H1 (cell line): Measurements from ENCODE around the gene TMEM59L. TPM values are rescaled to one million over a fixed set of nuclear protein-coding genes. Genes with fewer than 3 reads are reported as not detected.

Experiments
- CTCF ChIA-PET: fragments of 300-600 bp; sonication (Branson Sonifier 250); formaldehyde crosslinking; loops from one replicate; lab custom pipeline; 2021; ENCODE audit not compliant: partially characterized antibody; lab: Charles Lee
- POLR2A ChIA-PET: fragments of 300-600 bp; sonication (Branson Sonifier 250); formaldehyde crosslinking; loops from one replicate; lab custom pipeline; 2021; ENCODE audit warnings: inconsistent platforms; ENCODE audit not compliant: partially characterized antibody; lab: Charles Lee
- DNase-seq, 2 experiments: peaks; one replicate each; pipeline versions ENCODE4 v3.0.0 to v3.0.0-alpha.2; 2010 to 2022; ENCODE audit warnings: low spot score in 2 of 2, low read depth in 1 of 2, mixed read lengths in 1 of 2
- FAIRE-seq: peaks from 2 replicates; lab custom pipeline; 2011; peaks lifted over from hg19 to GRCh38; lab: Jason Lieb, UNC
- H2AFZ ChIP-seq: 2 replicates; pipeline ENCODE4 v1.8.1; 2012; ENCODE audit warnings: low read length, inconsistent platforms
- H2AK5ac ChIP-seq: 2 replicates; pipeline ENCODE4 v1.6.1; 2013; ENCODE audit warnings: low read depth, low read length
- H2BK120ac ChIP-seq: replicated peaks from 2 replicates; pipeline ENCODE3; 2013; ENCODE audit warnings: low read depth, low read length, inconsistent platforms
- H2BK12ac ChIP-seq: 2 replicates; pipeline ENCODE4 v1.6.1; 2013; ENCODE audit warnings: low read depth, low read length
- H2BK15ac ChIP-seq: 2 replicates; pipeline ENCODE4 v1.6.1; 2013; ENCODE audit warnings: low read length
- H2BK20ac ChIP-seq: 2 replicates; pipeline ENCODE4 v1.6.1; 2013; ENCODE audit warnings: low read length
- H2BK5ac ChIP-seq: 2 replicates; pipeline ENCODE4 v1.6.1; 2013; ENCODE audit warnings: low read depth, low read length
- H3K14ac ChIP-seq: 2 replicates; pipeline ENCODE4 v1.6.1; 2013; ENCODE audit warnings: inconsistent platforms; ENCODE audit not compliant: insufficient read length
- H3K18ac ChIP-seq: 2 replicates; pipeline ENCODE4 v1.6.1; 2013; ENCODE audit warnings: low read length; ENCODE audit errors: extremely low read depth
- H3K23ac ChIP-seq: 2 replicates; pipeline ENCODE4 v1.6.1; 2013; ENCODE audit warnings: inconsistent platforms; ENCODE audit not compliant: insufficient read length
- H3K23me2 ChIP-seq: 2 replicates; pipeline ENCODE4 v1.6.1; 2013; ENCODE audit warnings: low read depth, low read length
- H3K27ac ChIP-seq: 2 replicates; pipeline ENCODE4 v1.6.1; 2011; ENCODE audit warnings: low read depth, low read length, inconsistent platforms
- H3K27me3 ChIP-seq, 4 experiments: replicated peaks in 1 of 4; 1 replicate in 1 of 4; 2 replicates in 3 of 4; pipeline versions ENCODE4 v1.6.1 to v1.8.1; 2011 to 2013; ENCODE audit warnings: low read length in 3 of 4, mild to moderate bottlenecking in 3 of 4, inconsistent platforms in 2 of 4, mixed read lengths in 2 of 4, moderate library complexity in 1 of 4; ENCODE audit not compliant: control insufficient read depth in 3 of 4, insufficient read depth in 3 of 4; ENCODE audit errors: extremely low read depth in 1 of 4
- H3K36me3 ChIP-seq, 4 experiments: 2 replicates each; pipeline versions ENCODE4 v1.6.1 to v1.8.1; 2011 to 2013; ENCODE audit warnings: mild to moderate bottlenecking in 4 of 4, low read length in 3 of 4, moderate library complexity in 2 of 4, control low read depth in 1 of 4, inconsistent platforms in 1 of 4; ENCODE audit not compliant: insufficient read depth in 4 of 4, control insufficient read depth in 2 of 4
- H3K4ac ChIP-seq: replicated peaks from 2 replicates; pipeline ENCODE3; 2013; ENCODE audit warnings: low read length, low read depth, mixed read lengths, inconsistent platforms; ENCODE audit not compliant: insufficient read length
- H3K4me1 ChIP-seq, 4 experiments: replicated peaks in 1 of 4; 1 replicate in 1 of 4; 2 replicates in 3 of 4; pipeline versions ENCODE4 v1.6.1 to v1.8.1; 2011 to 2013; ENCODE audit warnings: low read length in 3 of 4, inconsistent platforms in 2 of 4, mixed read lengths in 1 of 4; ENCODE audit not compliant: insufficient read depth in 4 of 4, control insufficient read depth in 3 of 4
- H3K4me2 ChIP-seq, 2 experiments: 2 replicates each; pipeline versions ENCODE4 v1.6.1 to v1.8.1; 2011 to 2013; ENCODE audit warnings: low read depth in 2 of 2, low read length in 2 of 2, control low read depth in 1 of 2, inconsistent platforms in 1 of 2, mild to moderate bottlenecking in 1 of 2; ENCODE audit not compliant: insufficient read depth in 1 of 2
- H3K4me3 ChIP-seq, 4 experiments: fragments of 200-600, 300-600 bp in 1 of 4; sonication (generic), shearing (Covaris generic), sonication (Bioruptor Twin) in 1 of 4; 2 replicates each; pipeline versions ENCODE4 v1.5.1 to v1.8.1; 2011 to 2016; ENCODE audit warnings: low read length in 4 of 4, low read depth in 3 of 4, control low read depth in 2 of 4, inconsistent platforms in 2 of 4, mild to moderate bottlenecking in 2 of 4, mixed read lengths in 1 of 4, moderate library complexity in 1 of 4; ENCODE audit not compliant: insufficient read depth in 2 of 4; ENCODE audit errors: extremely low read depth in 1 of 4
- H3K56ac ChIP-seq: replicated peaks from 2 replicates; pipeline ENCODE3; 2013; ENCODE audit warnings: low read depth, mild to moderate bottlenecking, mixed read lengths, low read length, inconsistent platforms; ENCODE audit not compliant: insufficient read length
- H3K79me1 ChIP-seq: 2 replicates; pipeline ENCODE4 v1.6.1; 2013; ENCODE audit warnings: low read depth, low read length, control low read depth
- H3K79me2 ChIP-seq, 2 experiments: 2 replicates each; pipeline versions ENCODE4 v1.6.1 to v1.8.1; 2012 to 2013; ENCODE audit warnings: low read length in 2 of 2, mild to moderate bottlenecking in 2 of 2, inconsistent platforms in 1 of 2; ENCODE audit not compliant: insufficient read depth in 2 of 2, control insufficient read depth in 1 of 2
- H3K9ac ChIP-seq, 4 experiments: replicated peaks in 1 of 4; 1 replicate in 1 of 4; 2 replicates in 3 of 4; pipeline versions ENCODE4 v1.6.1 to v1.8.1; 2011 to 2013; ENCODE audit warnings: low read depth in 3 of 4, low read length in 3 of 4, control low read depth in 2 of 4, mild to moderate bottlenecking in 2 of 4, moderate library complexity in 2 of 4, inconsistent platforms in 1 of 4; ENCODE audit errors: extremely low read depth in 1 of 4
- H3K9me3 ChIP-seq, 2 experiments: 2 replicates each; pipeline versions ENCODE4 v1.6.1 to v1.8.1; 2012 to 2013; ENCODE audit warnings: mild to moderate bottlenecking in 2 of 2, moderate library complexity in 2 of 2, control low read depth in 1 of 2, inconsistent platforms in 1 of 2, low read depth in 1 of 2, low read length in 1 of 2, mixed read lengths in 1 of 2; ENCODE audit not compliant: insufficient read depth in 2 of 2
- H4K20me1 ChIP-seq, 2 experiments: replicated peaks in 1 of 2; 2 replicates each; pipeline versions ENCODE3 to v1.8.1; 2011 to 2013; ENCODE audit warnings: inconsistent platforms in 2 of 2, low read length in 2 of 2, mild to moderate bottlenecking in 1 of 2; ENCODE audit not compliant: insufficient read depth in 2 of 2, control insufficient read depth in 1 of 2
- H4K5ac ChIP-seq: 2 replicates; pipeline ENCODE4 v1.6.1; 2013; ENCODE audit warnings: low read length, low read depth, mixed read lengths, inconsistent platforms; ENCODE audit not compliant: insufficient read length
- H4K8ac ChIP-seq: 2 replicates; pipeline ENCODE4 v1.8.0; 2013; ENCODE audit warnings: mild to moderate bottlenecking, moderate library complexity, low read length, inconsistent platforms; ENCODE audit not compliant: insufficient read depth; ENCODE audit errors: extremely low read depth
- H4K91ac ChIP-seq: replicated peaks from 2 replicates; pipeline ENCODE3; 2013; ENCODE audit warnings: low read length, mixed read lengths, inconsistent platforms; ENCODE audit not compliant: insufficient read length
- CBX5 ChIP-seq: fragments of 300-800, 300-1000 bp; sonication (generic); IDR thresholded peaks from 2 replicates; pipeline ENCODE4 v1.7.1; 2016; ENCODE audit warnings: antibody characterized with exemption, low read length, low read depth
- EGR1 ChIP-seq: IDR thresholded peaks from 2 replicates; pipeline ENCODE4 v1.6.1; 2011; ENCODE audit warnings: low read depth, low read length, borderline replicate concordance
- GABPA ChIP-seq: IDR thresholded peaks from 2 replicates; pipeline ENCODE4 v1.6.1; 2011; ENCODE audit warnings: mild to moderate bottlenecking, low read length, moderate library complexity, borderline replicate concordance; ENCODE audit not compliant: insufficient read depth
- HDAC6 ChIP-seq: IDR thresholded peaks from one replicate; pipeline ENCODE4 v1.7.1; 2012; ENCODE audit warnings: low read depth, mild to moderate bottlenecking, inconsistent platforms, low read length, moderate library complexity
- JUND ChIP-seq: IDR thresholded peaks from 2 replicates; pipeline ENCODE4 v1.6.1; 2011; ENCODE audit warnings: mild to moderate bottlenecking, improper control_type of control experiment, low read length
- NRF1 ChIP-seq: IDR thresholded peaks from 2 replicates; pipeline ENCODE4 v1.6.1; 2011; ENCODE audit warnings: mild to moderate bottlenecking, low read depth, low read length, improper control_type of control experiment
- POLR2AphosphoS5 ChIP-seq: IDR thresholded peaks from 2 replicates; pipeline ENCODE4 v1.6.1; 2011; ENCODE audit warnings: low read depth, low read length
- RNF2 ChIP-seq: fragments of 200-900, 300-1000 bp; sonication (generic); IDR thresholded peaks from 2 replicates; pipeline ENCODE4 v1.7.1; 2016; ENCODE audit warnings: borderline replicate concordance, low read depth, mild to moderate bottlenecking, antibody characterized with exemption, low read length; ENCODE audit not compliant: poor library complexity, severe bottlenecking; ENCODE audit errors: missing control alignments
- SAP30 ChIP-seq: fragments of 300-600 bp; sonication (generic); IDR thresholded peaks from 2 replicates; pipeline ENCODE4 v1.7.1; 2012; ENCODE audit warnings: low read length, moderate library complexity, mild to moderate bottlenecking, inconsistent platforms; ENCODE audit not compliant: insufficient read depth, insufficient replicate concordance
- SIRT6 ChIP-seq: IDR thresholded peaks from one replicate; pipeline ENCODE4 v1.7.1; 2012; ENCODE audit warnings: low read length, inconsistent platforms
- YY1 ChIP-seq: IDR thresholded peaks from 2 replicates; pipeline ENCODE4 v1.6.1; 2011; ENCODE audit warnings: low read depth, mild to moderate bottlenecking, low read length
- ZNF274 ChIP-seq: IDR thresholded peaks from 2 replicates; pipeline ENCODE4 v1.7.0; 2012; ENCODE audit warnings: low read length, borderline replicate concordance; ENCODE audit errors: extremely low read depth
- WGBS, 2 experiments: shearing (Covaris generic) in 1 of 2; methylation state at CpG; one replicate each; pipeline versions ENCODE4 v1.1.6 to v1.1.7; 2013 to 2015; ENCODE audit warnings: low lambda C conversion rate in 2 of 2, mixed read lengths in 2 of 2, inconsistent platforms in 1 of 2, low coverage in 1 of 2, missing lambda C conversion rate in 1 of 2; ENCODE audit not compliant: insufficient replicate concordance in 2 of 2, insufficient coverage in 1 of 2, insufficient read length in 1 of 2; ENCODE audit errors: extremely low coverage in 1 of 2, missing lambda C conversion rate in 1 of 2; 5-methylcytosine and 5-hydroxymethylcytosine counted together
- polyA plus RNA-seq, 7 experiments: library from polyadenylated mRNA; depleted of rRNA in 3 of 7; stranded (reverse) in 5 of 7; unstranded in 2 of 7; fragments of >200 nt in 5 of 7; fragments of 200-250 nt in 2 of 7; gene quantifications; 1 replicate in 5 of 7; 2 replicates in 1 of 7; 4 replicates in 1 of 7; pipeline versions ENCODE4 v1.2.1 to v1.2.3, GENCODE V29; 2011 to 2013; ENCODE audit warnings: missing spikeins in 2 of 7, mixed read lengths in 2 of 7
- total RNA-seq: library from RNA; stranded (reverse); fragmentation: NEBNext Ultra II Directional; extraction: Animal tissue kit (Norgen Biotek cat#: 25700); gene quantifications from 2 replicates; pipeline ENCODE4 v1.2.1, GENCODE V29; 2021
- TF ChIP-seq, protein P1 (sequence below): IDR thresholded peaks from 2 replicates; pipeline ENCODE4 v1.6.1; 2012; ENCODE audit warnings: inconsistent platforms

Gene TMEM59L
- total and polyA plus RNA-seq, 2 of the 8 experiments (the other 6 are each of a cell fraction or from before 2014, with no cell fraction given) = 4.0 to 12.2 TPM

DNA sequence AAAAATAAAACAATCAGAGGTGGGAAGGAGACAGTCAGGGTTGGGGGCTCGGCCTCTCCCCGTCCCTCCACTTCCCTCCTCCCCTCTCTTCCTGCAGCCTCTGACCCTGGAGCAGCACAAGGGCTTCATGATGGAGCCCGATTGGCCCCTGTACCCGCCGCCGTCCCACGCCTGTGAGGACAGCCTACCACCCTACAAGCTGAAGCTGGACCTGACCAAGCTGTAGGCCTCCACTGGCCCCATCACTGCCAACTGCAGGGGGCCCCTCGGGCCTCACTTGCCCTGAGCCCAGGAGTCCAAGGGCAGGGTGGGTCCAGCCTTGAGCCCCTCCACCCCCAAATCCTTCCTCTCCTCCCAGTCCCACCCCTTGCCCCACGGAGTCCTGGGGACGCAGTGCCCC lies 7.6 kb downstream of the TMEM59L start:
- no peak for FAIRE-seq
- Histone ChIP-seq H3K27ac (no peak overlapping the region), H3K23me2 (no peaks in the 10 kb centered on the region), H3K9me3 (no peaks in the 10 kb centered on the region), H4K8ac (no peak overlapping the region; the same call in 1 of the 2 replicates), H3K79me1 (no peaks in the 10 kb centered on the region), H4K20me1 (peaks cover 0 to 2% of the 10 kb centered on the region in 2 experiments), H3K79me2 (no peaks in the 10 kb centered on the region), H2BK120ac (no peak overlapping the region), H3K14ac (no peak overlapping the region), H2BK12ac (no peak overlapping the region), H2AK5ac (no peak overlapping the region), H3K18ac (no peak overlapping the region), H3K23ac (no peak overlapping the region), H3K4me3 (no peak overlapping the region), H3K9ac (no peak overlapping the region), H3K56ac (no peak overlapping the region), H3K4me1 (no peaks in the 10 kb centered on the region), H3K27me3 (peaks cover 0 to 4% (median under 1%) of the 10 kb centered on the region in 4 experiments; a peak in 3 of 7 replicates), H3K4me2 (no peak overlapping the region), H3K4ac (no peak overlapping the region), H2BK15ac (no peak overlapping the region), H2BK20ac (no peak overlapping the region), H4K5ac (no peak overlapping the region), H4K91ac (no peak overlapping the region), H2BK5ac (no peak overlapping the region), H2AFZ (no peak overlapping the region), H3K36me3 (no peaks in the 10 kb centered on the region)
- no peak for TF ChIP-seq RNF2
- TF ChIP-seq, protein P1, sequence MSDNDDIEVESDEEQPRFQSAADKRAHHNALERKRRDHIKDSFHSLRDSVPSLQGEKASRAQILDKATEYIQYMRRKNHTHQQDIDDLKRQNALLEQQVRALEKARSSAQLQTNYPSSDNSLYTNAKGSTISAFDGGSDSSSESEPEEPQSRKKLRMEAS = no peak
- TF ChIP-seq SIRT6 = no peak
- no peak for TF ChIP-seq JUND
- no peak for TF ChIP-seq SAP30
- TF ChIP-seq HDAC6 = no peak
- TF ChIP-seq CBX5 = no peak
- no peak for TF ChIP-seq NRF1
- TF ChIP-seq POLR2AphosphoS5 = no peak
- no peak for TF ChIP-seq ZNF274
- TF ChIP-seq GABPA = no peak
- TF ChIP-seq EGR1 = no peak
- TF ChIP-seq YY1 = no peak
- ChIA-PET POLR2A (no interaction called here), CTCF (interaction anchor here (1.0 to 2.3 kb wide), 6 partner anchors 9 to 200 kb away, joined by 3 to 7 read pairs (median 6); no protein-coding TSS in a partner anchor)
- DNase-seq = no peak
- WGBS, 2 experiments = 85% methylated on average over 6 of the region's 10 CpGs; no CpG with 5 or more reads in 1 of the 2 experiments
